ENCODE data around the gene LINC01488. TPM values are rescaled to one million over a fixed set of nuclear protein-coding genes. Genes with fewer than 3 reads are reported as not detected.
A peak's percentile ranks its signal among the peaks of the same experiment; 100 is the strongest.

LINC01488 gene
- total and polyA plus RNA-seq, 9 of the 15 experiments (the other 6 are each of a cell fraction or from before 2014, with no cell fraction given) = not detected

DNA sequence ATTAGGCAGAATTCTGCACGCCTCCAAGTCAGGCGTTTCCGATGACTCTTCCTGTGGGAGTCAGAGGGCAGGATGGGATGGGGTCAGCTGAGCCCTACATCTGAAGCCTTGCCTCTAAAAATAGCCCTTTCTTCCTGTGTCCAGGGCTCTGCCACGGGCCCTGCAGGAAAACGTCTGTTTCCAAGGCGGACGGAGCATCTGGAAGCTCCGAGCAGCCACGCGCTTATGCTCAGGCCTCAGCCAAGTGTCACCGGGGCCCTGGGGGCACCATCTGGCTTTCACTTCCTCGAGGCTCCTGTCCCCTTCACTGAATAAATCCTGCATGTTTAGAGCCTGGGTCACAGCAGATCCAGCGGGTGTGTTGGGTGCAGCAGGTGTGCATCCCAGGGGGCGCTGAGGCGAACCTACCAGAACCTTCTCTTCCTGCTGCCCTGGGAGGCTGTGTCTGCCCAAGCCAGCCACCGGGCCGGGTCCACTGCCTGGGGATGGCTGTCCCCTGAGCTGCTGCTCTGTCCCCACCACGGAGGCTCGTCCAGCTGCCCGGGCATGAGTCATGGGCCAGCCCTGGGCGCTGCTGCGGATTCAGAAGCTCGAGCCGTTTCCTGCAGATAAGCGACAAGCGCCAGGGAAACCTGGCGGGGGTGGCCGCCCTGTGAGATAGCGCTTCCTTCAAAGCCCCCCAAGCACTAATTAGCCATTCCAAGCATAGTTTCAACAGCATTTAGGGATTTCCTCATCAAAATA lies 32.0 kb upstream of the LINC01488 start (continued):
- TF ChIP-seq, protein P1, sequence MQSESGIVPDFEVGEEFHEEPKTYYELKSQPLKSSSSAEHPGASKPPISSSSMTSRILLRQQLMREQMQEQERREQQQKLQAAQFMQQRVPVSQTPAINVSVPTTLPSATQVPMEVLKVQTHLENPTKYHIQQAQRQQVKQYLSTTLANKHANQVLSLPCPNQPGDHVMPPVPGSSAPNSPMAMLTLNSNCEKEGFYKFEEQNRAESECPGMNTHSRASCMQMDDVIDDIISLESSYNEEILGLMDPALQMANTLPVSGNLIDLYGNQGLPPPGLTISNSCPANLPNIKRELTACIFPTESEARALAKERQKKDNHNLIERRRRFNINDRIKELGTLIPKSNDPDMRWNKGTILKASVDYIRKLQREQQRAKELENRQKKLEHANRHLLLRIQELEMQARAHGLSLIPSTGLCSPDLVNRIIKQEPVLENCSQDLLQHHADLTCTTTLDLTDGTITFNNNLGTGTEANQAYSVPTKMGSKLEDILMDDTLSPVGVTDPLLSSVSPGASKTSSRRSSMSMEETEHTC (IDR thresholded peaks at IDR 0.05) = no peak
- TF ChIP-seq PHB2 (IDR thresholded peaks at IDR 0.05; ENCODE audit: low read depth) = no peak
- peak; percentile 96 for TF ChIP-seq ETV5 (CRISPR knock-in tag; IDR thresholded peaks at IDR 0.05; ENCODE audit: low read depth)
- TF ChIP-seq, protein P2, sequence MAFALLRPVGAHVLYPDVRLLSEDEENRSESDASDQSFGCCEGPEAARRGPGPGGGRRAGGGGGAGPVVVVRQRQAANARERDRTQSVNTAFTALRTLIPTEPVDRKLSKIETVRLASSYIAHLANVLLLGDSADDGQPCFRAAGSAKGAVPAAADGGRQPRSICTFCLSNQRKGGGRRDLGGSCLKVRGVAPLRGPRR (CRISPR knock-in tag; IDR thresholded peaks at IDR 0.05) = no peak
- TF ChIP-seq CBFB (CRISPR knock-in tag; IDR thresholded peaks at IDR 0.05) = no peak
- TF ChIP-seq KDM1A (IDR thresholded peaks at IDR 0.05) = peak; percentile 78 to 79
- TF ChIP-seq RBM17 (IDR thresholded peaks at IDR 0.05; ENCODE audit: borderline replicate concordance, low read depth, low read length) = no peak
- no peak for TF ChIP-seq ATF1 (CRISPR knock-in tag; IDR thresholded peaks at IDR 0.05)
- no peak for TF ChIP-seq ATF1 (tag; IDR thresholded peaks at IDR 0.05)
- TF ChIP-seq ZC3H4 (CRISPR knock-in tag; IDR thresholded peaks at IDR 0.05; ENCODE audit: borderline replicate concordance) = no peak
- TF ChIP-seq MEF2D (tag; conservative IDR thresholded peaks at IDR 0.05; ENCODE audit: low read depth) = no peak; the same call in 1 of the 2 replicates
- no peak for TF ChIP-seq PHB (CRISPR knock-in tag; IDR thresholded peaks at IDR 0.05)
- TF ChIP-seq NR2C2 (CRISPR knock-in tag; IDR thresholded peaks at IDR 0.05) = no peak; the same call in 1 of the 2 replicates
- no peak; the same call in 1 of the 2 replicates for TF ChIP-seq NR2C2 (tag; IDR thresholded peaks at IDR 0.05)
- no peak for TF ChIP-seq PHF20 (IDR thresholded peaks at IDR 0.05; ENCODE audit: partially characterized antibody)
- TF ChIP-seq, protein P3, sequence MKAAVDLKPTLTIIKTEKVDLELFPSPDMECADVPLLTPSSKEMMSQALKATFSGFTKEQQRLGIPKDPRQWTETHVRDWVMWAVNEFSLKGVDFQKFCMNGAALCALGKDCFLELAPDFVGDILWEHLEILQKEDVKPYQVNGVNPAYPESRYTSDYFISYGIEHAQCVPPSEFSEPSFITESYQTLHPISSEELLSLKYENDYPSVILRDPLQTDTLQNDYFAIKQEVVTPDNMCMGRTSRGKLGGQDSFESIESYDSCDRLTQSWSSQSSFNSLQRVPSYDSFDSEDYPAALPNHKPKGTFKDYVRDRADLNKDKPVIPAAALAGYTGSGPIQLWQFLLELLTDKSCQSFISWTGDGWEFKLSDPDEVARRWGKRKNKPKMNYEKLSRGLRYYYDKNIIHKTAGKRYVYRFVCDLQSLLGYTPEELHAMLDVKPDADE (conservative IDR thresholded peaks at IDR 0.05; ENCODE audit: control insufficient read depth, low read depth, low read length) = peak; percentile 96
- no peak for TF ChIP-seq ZNF143 (CRISPR knock-in tag; IDR thresholded peaks at IDR 0.05)
- TF ChIP-seq, protein P4, sequence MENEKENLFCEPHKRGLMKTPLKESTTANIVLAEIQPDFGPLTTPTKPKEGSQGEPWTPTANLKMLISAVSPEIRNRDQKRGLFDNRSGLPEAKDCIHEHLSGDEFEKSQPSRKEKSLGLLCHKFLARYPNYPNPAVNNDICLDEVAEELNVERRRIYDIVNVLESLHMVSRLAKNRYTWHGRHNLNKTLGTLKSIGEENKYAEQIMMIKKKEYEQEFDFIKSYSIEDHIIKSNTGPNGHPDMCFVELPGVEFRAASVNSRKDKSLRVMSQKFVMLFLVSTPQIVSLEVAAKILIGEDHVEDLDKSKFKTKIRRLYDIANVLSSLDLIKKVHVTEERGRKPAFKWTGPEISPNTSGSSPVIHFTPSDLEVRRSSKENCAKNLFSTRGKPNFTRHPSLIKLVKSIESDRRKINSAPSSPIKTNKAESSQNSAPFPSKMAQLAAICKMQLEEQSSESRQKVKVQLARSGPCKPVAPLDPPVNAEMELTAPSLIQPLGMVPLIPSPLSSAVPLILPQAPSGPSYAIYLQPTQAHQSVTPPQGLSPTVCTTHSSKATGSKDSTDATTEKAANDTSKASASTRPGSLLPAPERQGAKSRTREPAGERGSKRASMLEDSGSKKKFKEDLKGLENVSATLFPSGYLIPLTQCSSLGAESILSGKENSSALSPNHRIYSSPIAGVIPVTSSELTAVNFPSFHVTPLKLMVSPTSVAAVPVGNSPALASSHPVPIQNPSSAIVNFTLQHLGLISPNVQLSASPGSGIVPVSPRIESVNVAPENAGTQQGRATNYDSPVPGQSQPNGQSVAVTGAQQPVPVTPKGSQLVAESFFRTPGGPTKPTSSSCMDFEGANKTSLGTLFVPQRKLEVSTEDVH (IDR thresholded peaks at IDR 0.05; ENCODE audit: low read depth, partially characterized antibody) = no peak

All from K562 (cell line).